Measurements from ENCODE around the gene PPIL6.

GRCh38 chr6:109469591-109470189 lies 29.3 kb upstream of the PPIL6 start:
- TF ChIP-seq CTCF (conservative IDR thresholded peaks at IDR 0.05; ENCODE audit: low read depth, low read length) (no peak), EZH2phosphoT487 (IDR thresholded peaks at IDR 0.05; ENCODE audit: borderline replicate concordance, low read length) (no peak)
